HL-60 (cell line): Measurements from ENCODE around the gene ATG16L1.
A peak's percentile ranks its signal among the peaks of the same experiment; 100 is the strongest.

Experiments
- DNase-seq, 2 experiments: peaks; one replicate each; pipeline ENCODE4 v3.0.0-alpha.2; 2010 to 2020; ENCODE audit warnings: low read depth in 1 of 2, low spot score in 1 of 2
- H3K27ac ChIP-seq: fragments of 250-450 bp; sonication (Bioruptor Pico); replicated peaks from 2 replicates; pipeline ENCODE4 v1.5.1; 2020; ENCODE audit warnings: mild to moderate bottlenecking, moderate library complexity
- H3K27me3 ChIP-seq: fragments of 250-450 bp; sonication (Bioruptor Pico); 2 replicates; pipeline ENCODE4 v1.5.1; 2021; ENCODE audit warnings: mild to moderate bottlenecking, moderate library complexity; ENCODE audit not compliant: insufficient read depth, poor library complexity, severe bottlenecking
- H3K4me3 ChIP-seq: replicated peaks from 2 replicates; pipeline ENCODE4 v1.5.1; 2011; ENCODE audit warnings: mild to moderate bottlenecking, control low read depth, low read length; ENCODE audit not compliant: insufficient read depth
- GABPA ChIP-seq: IDR thresholded peaks from 2 replicates; pipeline ENCODE4 v1.6.1; 2012; ENCODE audit warnings: low read depth
- POLR2AphosphoS5 ChIP-seq: IDR thresholded peaks from 2 replicates; pipeline ENCODE4 v1.6.1; 2012; ENCODE audit warnings: low read depth
- SPI1 ChIP-seq: IDR thresholded peaks from 2 replicates; pipeline ENCODE4 v1.6.1; 2012; ENCODE audit warnings: low read depth, mild to moderate bottlenecking, borderline replicate concordance
- TF ChIP-seq, protein P1 (sequence below): IDR thresholded peaks from 2 replicates; pipeline ENCODE4 v1.6.1; 2012; ENCODE audit warnings: low read depth; ENCODE audit not compliant: insufficient replicate concordance
- TF ChIP-seq, protein P2 (sequence below): IDR thresholded peaks from one replicate; pipeline ENCODE4 v1.5.1; 2011; ENCODE audit warnings: low read length, control low read depth, inconsistent platforms; ENCODE audit not compliant: insufficient read depth

ATG16L1 gene

DNA sequence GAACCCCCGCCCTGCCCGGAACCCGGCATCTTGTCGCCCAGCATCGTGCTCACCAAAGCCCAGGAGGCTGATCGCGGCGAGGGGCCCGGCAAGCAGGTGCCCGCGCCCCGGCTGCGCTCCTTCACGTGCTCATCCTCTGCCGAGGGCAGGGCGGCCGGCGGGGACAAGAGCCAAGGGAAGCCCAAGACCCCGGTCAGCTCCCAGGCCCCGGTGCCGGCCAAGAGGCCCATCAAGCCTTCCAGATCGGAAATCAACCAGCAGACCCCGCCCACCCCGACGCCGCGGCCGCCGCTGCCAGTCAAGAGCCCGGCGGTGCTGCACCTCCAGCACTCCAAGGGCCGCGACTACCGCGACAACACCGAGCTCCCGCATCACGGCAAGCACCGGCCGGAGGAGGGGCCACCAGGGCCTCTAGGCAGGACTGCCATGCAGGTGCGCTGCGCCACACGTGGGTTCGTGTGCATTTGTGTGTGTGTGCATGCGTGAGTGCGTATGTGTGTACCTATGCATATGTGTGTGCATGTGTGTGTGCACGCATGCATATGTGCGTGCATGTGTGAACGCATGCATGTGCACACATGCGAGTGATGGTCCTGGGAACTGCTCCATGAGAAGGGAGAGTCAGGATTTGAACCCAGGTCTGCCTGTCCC is 47.1 kb upstream of the ATG16L1 start:
- Histone ChIP-seq H3K27ac (no peak overlapping the region), H3K27me3 (no peaks in the 10 kb centered on the region), H3K4me3 (no peak overlapping the region)
- TF ChIP-seq, protein P1, sequence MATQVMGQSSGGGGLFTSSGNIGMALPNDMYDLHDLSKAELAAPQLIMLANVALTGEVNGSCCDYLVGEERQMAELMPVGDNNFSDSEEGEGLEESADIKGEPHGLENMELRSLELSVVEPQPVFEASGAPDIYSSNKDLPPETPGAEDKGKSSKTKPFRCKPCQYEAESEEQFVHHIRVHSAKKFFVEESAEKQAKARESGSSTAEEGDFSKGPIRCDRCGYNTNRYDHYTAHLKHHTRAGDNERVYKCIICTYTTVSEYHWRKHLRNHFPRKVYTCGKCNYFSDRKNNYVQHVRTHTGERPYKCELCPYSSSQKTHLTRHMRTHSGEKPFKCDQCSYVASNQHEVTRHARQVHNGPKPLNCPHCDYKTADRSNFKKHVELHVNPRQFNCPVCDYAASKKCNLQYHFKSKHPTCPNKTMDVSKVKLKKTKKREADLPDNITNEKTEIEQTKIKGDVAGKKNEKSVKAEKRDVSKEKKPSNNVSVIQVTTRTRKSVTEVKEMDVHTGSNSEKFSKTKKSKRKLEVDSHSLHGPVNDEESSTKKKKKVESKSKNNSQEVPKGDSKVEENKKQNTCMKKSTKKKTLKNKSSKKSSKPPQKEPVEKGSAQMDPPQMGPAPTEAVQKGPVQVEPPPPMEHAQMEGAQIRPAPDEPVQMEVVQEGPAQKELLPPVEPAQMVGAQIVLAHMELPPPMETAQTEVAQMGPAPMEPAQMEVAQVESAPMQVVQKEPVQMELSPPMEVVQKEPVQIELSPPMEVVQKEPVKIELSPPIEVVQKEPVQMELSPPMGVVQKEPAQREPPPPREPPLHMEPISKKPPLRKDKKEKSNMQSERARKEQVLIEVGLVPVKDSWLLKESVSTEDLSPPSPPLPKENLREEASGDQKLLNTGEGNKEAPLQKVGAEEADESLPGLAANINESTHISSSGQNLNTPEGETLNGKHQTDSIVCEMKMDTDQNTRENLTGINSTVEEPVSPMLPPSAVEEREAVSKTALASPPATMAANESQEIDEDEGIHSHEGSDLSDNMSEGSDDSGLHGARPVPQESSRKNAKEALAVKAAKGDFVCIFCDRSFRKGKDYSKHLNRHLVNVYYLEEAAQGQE: no peak
- TF ChIP-seq SPI1: no peak
- no peak for TF ChIP-seq POLR2AphosphoS5
- TF ChIP-seq, protein P2, sequence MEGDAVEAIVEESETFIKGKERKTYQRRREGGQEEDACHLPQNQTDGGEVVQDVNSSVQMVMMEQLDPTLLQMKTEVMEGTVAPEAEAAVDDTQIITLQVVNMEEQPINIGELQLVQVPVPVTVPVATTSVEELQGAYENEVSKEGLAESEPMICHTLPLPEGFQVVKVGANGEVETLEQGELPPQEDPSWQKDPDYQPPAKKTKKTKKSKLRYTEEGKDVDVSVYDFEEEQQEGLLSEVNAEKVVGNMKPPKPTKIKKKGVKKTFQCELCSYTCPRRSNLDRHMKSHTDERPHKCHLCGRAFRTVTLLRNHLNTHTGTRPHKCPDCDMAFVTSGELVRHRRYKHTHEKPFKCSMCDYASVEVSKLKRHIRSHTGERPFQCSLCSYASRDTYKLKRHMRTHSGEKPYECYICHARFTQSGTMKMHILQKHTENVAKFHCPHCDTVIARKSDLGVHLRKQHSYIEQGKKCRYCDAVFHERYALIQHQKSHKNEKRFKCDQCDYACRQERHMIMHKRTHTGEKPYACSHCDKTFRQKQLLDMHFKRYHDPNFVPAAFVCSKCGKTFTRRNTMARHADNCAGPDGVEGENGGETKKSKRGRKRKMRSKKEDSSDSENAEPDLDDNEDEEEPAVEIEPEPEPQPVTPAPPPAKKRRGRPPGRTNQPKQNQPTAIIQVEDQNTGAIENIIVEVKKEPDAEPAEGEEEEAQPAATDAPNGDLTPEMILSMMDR: no peak
- TF ChIP-seq GABPA: no peak
- no peak for DNase-seq

DNA sequence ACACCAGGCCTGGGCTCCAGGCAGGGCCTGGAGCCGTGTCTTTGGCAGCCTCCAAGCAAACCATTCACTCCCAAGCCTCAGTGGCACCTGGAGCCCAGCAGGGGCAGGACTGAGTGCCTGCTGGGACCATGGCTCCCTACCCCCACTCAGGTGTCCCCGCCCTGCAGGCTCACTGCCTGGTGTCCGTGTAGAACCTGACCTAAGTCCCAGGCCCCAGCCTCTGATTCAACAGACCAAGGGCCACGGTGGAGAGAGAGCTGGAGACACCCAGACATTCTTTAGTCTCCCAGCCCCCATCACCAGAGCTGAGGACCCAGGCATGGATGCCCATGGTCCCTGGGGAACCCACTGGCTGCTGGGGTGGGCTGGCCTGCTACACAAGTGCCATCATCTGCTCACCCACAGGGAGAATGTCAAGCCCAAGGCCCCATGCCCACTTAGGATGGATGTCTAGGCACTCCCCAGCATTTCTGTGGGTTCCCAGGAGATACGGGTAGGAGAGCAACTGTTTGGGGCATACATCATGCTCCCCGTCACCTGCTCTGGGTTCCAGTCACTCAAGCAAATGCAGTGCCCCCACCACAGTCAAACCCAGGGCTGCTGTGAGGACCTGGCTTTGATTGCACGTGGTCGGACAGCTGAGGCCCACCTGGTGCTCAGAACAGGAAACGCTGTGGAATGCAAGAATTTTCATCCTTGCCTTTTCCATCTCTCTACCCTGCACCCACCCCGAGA is 42.9 kb upstream of the ATG16L1 start:
- DNase-seq: no peak
- no peak overlapping the region for H3K4me3 ChIP-seq
- H3K27ac ChIP-seq: no peak overlapping the region

DNA sequence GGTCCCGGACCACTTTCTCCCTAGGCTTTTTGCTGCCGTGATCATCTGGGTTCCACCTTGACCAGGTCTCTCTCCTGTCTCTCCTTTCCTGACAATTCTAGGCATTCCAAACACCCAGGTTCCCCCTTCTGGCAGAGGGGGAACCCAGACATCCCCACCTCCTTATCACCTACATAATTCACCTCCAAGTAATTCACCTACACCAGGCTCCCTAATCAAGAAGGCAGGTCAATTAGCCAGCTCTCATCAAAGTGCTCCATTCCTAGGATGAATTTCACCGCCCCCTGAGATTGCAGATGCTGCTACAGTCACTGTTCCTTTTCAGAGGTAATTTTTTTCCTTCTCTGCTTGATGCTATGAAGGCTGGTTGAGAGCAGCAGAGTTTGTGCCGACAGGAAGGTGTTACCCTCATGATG is 42.3 kb upstream of the ATG16L1 start:
- Histone ChIP-seq H3K27me3 (no peaks in the 10 kb centered on the region), H3K4me3 (no peak overlapping the region), H3K27ac (no peak overlapping the region)
- TF ChIP-seq GABPA (no peak), POLR2AphosphoS5 (no peak), SPI1 (no peak)
- TF ChIP-seq, protein P1: no peak
- TF ChIP-seq, protein P2: no peak
- DNase-seq: no peak

More for the DNA sequence above, 42.9 kb upstream of the ATG16L1 start:
- TF ChIP-seq GABPA: no peak
- no peak for TF ChIP-seq SPI1
- peak; percentile 40; the same call in 1 of the 2 replicates for TF ChIP-seq POLR2AphosphoS5
- no peaks in the 10 kb centered on the region for H3K27me3 ChIP-seq

DNA sequence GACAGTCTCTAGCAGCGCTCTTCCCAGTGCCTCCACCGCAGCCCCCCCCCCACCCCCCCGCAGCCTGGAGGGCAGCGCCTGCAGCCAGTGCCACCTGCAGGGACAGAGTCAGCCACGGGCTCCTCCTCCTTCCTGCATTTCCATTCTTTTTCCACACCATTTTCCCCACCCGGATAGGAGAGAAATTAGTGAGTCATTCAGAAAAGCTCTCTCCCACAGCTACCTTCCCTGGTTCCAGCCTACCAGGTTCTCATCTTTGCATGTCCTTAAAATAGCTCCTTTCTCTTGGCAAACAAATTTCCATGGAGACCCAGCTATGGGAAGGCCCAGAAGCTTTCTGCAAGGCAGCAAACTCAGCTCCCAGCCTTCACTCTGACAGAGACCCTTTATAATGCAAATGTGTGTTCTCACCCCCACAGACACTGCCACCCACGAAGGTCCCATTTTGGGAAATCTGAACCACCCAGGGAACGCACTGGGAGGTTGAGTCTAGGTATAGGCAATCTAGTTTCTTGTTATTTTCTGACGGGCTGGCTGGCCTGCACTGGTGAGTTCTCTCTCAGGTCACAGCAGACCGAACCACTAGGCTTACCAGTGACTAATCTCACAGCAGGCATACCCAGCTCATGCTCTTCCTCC is 41.8 kb upstream of the ATG16L1 start:
- TF ChIP-seq, protein P2: no peak
- TF ChIP-seq, protein P1: no peak
- TF ChIP-seq SPI1 (no peak), POLR2AphosphoS5 (no peak), GABPA (no peak)
- Histone ChIP-seq H3K27me3 (no peaks in the 10 kb centered on the region), H3K27ac (no peak overlapping the region), H3K4me3 (no peak overlapping the region)
- DNase-seq: no peak
